ENCODE measurements around the gene LINGO1. TPM values are rescaled to one million over a fixed set of nuclear protein-coding genes. Genes with fewer than 3 reads are reported as not detected.

The LINGO1 gene
- total RNA-seq, 1 donor from 2014 or later, result 41.3 TPM

- H3K27me3 Mint-ChIP-seq, result peaks cover 7% of the 10 kb centered on the region
Measured at GRCh38 chr15:77564341-77564740, 68.4 kb downstream of the LINGO1 start.

DNA sequence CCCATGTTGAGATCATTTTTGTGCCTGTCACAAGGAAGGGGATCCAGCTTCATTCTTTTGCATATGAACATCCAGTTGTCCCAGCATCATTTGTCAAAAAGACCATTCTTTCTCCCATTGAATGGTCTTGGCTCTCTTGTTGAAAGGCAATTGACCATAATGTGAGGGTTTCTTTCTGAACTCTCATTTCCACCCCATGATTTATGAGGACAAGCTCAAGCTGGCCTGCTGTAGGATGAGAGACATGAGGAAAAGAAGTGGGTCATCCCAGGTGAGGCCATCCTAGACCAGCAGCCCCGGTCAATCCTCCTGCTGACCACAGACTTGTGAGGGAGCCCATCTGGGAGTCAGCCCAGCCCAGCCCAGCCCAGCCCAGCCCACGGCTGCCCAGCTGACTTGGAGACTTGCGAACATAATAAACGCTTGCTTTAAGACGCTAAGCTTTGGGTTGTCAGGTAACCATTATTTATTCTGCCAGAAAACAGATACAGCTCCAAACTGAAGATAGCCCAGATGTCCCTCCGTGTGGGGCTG, 69.0 kb downstream of the LINGO1 start:
- H3K27me3 Mint-ChIP-seq, result peaks cover 12% of the 10 kb centered on the region
- H3K4me3 Mint-ChIP-seq (ENCODE audit: low read depth), result no peak overlapping the region
- no peaks in the 10 kb centered on the region for H3K36me3 Mint-ChIP-seq (ENCODE audit: insufficient read depth)
- no peaks in the 10 kb centered on the region for H3K9me3 Mint-ChIP-seq (ENCODE audit: low read depth)
- no peak for DNase-seq (ENCODE audit: low spot score, unreplicated experiment)
- H3K27ac Mint-ChIP-seq, result no peak overlapping the region
- TF ChIP-seq, protein P1, sequence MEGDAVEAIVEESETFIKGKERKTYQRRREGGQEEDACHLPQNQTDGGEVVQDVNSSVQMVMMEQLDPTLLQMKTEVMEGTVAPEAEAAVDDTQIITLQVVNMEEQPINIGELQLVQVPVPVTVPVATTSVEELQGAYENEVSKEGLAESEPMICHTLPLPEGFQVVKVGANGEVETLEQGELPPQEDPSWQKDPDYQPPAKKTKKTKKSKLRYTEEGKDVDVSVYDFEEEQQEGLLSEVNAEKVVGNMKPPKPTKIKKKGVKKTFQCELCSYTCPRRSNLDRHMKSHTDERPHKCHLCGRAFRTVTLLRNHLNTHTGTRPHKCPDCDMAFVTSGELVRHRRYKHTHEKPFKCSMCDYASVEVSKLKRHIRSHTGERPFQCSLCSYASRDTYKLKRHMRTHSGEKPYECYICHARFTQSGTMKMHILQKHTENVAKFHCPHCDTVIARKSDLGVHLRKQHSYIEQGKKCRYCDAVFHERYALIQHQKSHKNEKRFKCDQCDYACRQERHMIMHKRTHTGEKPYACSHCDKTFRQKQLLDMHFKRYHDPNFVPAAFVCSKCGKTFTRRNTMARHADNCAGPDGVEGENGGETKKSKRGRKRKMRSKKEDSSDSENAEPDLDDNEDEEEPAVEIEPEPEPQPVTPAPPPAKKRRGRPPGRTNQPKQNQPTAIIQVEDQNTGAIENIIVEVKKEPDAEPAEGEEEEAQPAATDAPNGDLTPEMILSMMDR (IDR thresholded peaks at IDR 0.05; ENCODE audit: unreplicated experiment), result no peak
- peaks cover 20% of the 10 kb centered on the region for H3K4me1 Mint-ChIP-seq (ENCODE audit: low read depth)

More at GRCh38 chr15:77564341-77564740, 68.4 kb downstream of the LINGO1 start:
- Mint-ChIP-seq H3K27ac (no peak overlapping the region), H3K4me1 (ENCODE audit: low read depth) (peaks cover 27% of the 10 kb centered on the region), H3K9me3 (ENCODE audit: low read depth) (no peaks in the 10 kb centered on the region), H3K36me3 (ENCODE audit: insufficient read depth) (no peaks in the 10 kb centered on the region), H3K4me3 (ENCODE audit: low read depth) (no peak overlapping the region)
- TF ChIP-seq, protein P1 (IDR thresholded peaks at IDR 0.05; ENCODE audit: unreplicated experiment), result no peak
- no peak for DNase-seq (ENCODE audit: low spot score, unreplicated experiment)

Other genes with a start within 250 kb of the LINGO1 start
- 32.3 and 33.8 TPM in 2 replicates for gene PEAK1, start 212.8 kb downstream of the LINGO1 start, total RNA-seq
- gene HMG20A, start 212.0 kb downstream of the LINGO1 start, total RNA-seq, result 46.0 and 52.2 TPM in 2 replicates

Measured in progenitor cell of endocrine pancreas (in vitro differentiated cells).